Measurements from ENCODE around the gene ARID4B. TPM values are rescaled to one million over a fixed set of nuclear protein-coding genes. Genes with fewer than 3 reads are reported as not detected.
"Not testable (repeated sequence)": the region's sequence is repeated elsewhere in the genome, so short reads cannot be mapped to it uniquely, and the experiment has no call there.

ARID4B gene
- total RNA-seq, 1 experiment from 2014 or later = 28.3 TPM

- H3K27me3 ChIP-seq (replicated peaks) = no peaks in the 10 kb centered on the region
- H3K4me3 ChIP-seq = no peak overlapping the region
- peak overlapping the region; percentile 50 for H3K27ac ChIP-seq
- peak in 1 of 2 experiments; percentile 70 for DNase-seq (ENCODE audit: low read depth in 1 of 2, low spot score in 2 of 2)
- H3K9me3 ChIP-seq (replicated peaks) = no peaks in the 10 kb centered on the region
- no peaks in the 10 kb centered on the region for H3K36me3 ChIP-seq
- peaks cover 36% of the 10 kb centered on the region for H3K4me1 ChIP-seq (replicated peaks)
Observed at GRCh38 chr1:235297579-235297978, 30.4 kb downstream of the ARID4B start.

- H3K4me1 ChIP-seq (replicated peaks) = peaks cover 36% of the 10 kb centered on the region
- no peak overlapping the region for H3K4me3 ChIP-seq
- DNase-seq (ENCODE audit: low read depth in 1 of 2, low spot score in 2 of 2) = no peak
- no peaks in the 10 kb centered on the region for H3K27me3 ChIP-seq (replicated peaks)
- H3K9me3 ChIP-seq (replicated peaks) = no peaks in the 10 kb centered on the region
- peak overlapping the region; percentile 50; the same call in 1 of the 2 replicates for H3K27ac ChIP-seq
- no peaks in the 10 kb centered on the region for H3K36me3 ChIP-seq
Observed at GRCh38 chr1:235296729-235297128, 31.2 kb downstream of the ARID4B start.

GRCh38 chr1:235295902-235296350 lies 32.1 kb downstream of the ARID4B start:
- H3K4me3 ChIP-seq = no peak overlapping the region
- no peak overlapping the region for H3K27ac ChIP-seq
- no peak for DNase-seq (ENCODE audit: low read depth in 1 of 2, low spot score in 2 of 2)
- peaks cover 36% of the 10 kb centered on the region for H3K4me1 ChIP-seq (replicated peaks)
- no peaks in the 10 kb centered on the region for H3K27me3 ChIP-seq (replicated peaks)
- H3K36me3 ChIP-seq = no peaks in the 10 kb centered on the region
- H3K9me3 ChIP-seq (replicated peaks) = no peaks in the 10 kb centered on the region

GRCh38 chr1:235293322-235293942 lies 34.5 kb downstream of the ARID4B start:
- H3K4me3 ChIP-seq = no peak overlapping the region
- H3K27ac ChIP-seq = no peak overlapping the region
- no peaks in the 10 kb centered on the region for H3K36me3 ChIP-seq
- no peaks in the 10 kb centered on the region for H3K9me3 ChIP-seq (replicated peaks)
- H3K27me3 ChIP-seq (replicated peaks) = no peaks in the 10 kb centered on the region
- peaks cover 20% of the 10 kb centered on the region for H3K4me1 ChIP-seq (replicated peaks)
- no peak for DNase-seq (ENCODE audit: low read depth in 1 of 2, low spot score in 2 of 2)

- Histone ChIP-seq H3K4me1 (replicated peaks) (peaks cover 16% of the 10 kb centered on the region), H3K27ac (no peak overlapping the region), H3K36me3 (no peaks in the 10 kb centered on the region), H3K27me3 (replicated peaks) (no peaks in the 10 kb centered on the region), H3K9me3 (replicated peaks) (no peaks in the 10 kb centered on the region), H3K4me3 (no peak overlapping the region)
- DNase-seq (ENCODE audit: low read depth in 1 of 2, low spot score in 2 of 2) = no peak
Observed at GRCh38 chr1:235292790-235293189, 35.2 kb downstream of the ARID4B start.

GRCh38 chr1:235291599-235292091 lies 36.3 kb downstream of the ARID4B start:
- no peak for DNase-seq (ENCODE audit: low read depth in 1 of 2, low spot score in 2 of 2)
- no peaks in the 10 kb centered on the region for H3K27me3 ChIP-seq (replicated peaks)
- no peak overlapping the region for H3K4me3 ChIP-seq
- H3K27ac ChIP-seq = no peak overlapping the region
- H3K9me3 ChIP-seq (replicated peaks) = no peaks in the 10 kb centered on the region
- H3K4me1 ChIP-seq (replicated peaks) = peaks cover 6% of the 10 kb centered on the region
- no peaks in the 10 kb centered on the region for H3K36me3 ChIP-seq

- Histone ChIP-seq H3K4me1 (replicated peaks) (peaks cover 2% of the 10 kb centered on the region), H3K27me3 (replicated peaks) (no peaks in the 10 kb centered on the region), H3K4me3 (no peak overlapping the region), H3K27ac (no peak overlapping the region), H3K36me3 (no peaks in the 10 kb centered on the region), H3K9me3 (replicated peaks) (no peaks in the 10 kb centered on the region)
- no peak for DNase-seq (ENCODE audit: low read depth in 1 of 2, low spot score in 2 of 2)
Observed at GRCh38 chr1:235290740-235291502, 37.1 kb downstream of the ARID4B start.

GRCh38 chr1:235289859-235290739 lies 37.9 kb downstream of the ARID4B start:
- Histone ChIP-seq H3K36me3 (no peaks in the 10 kb centered on the region), H3K27ac (no peak overlapping the region), H3K27me3 (replicated peaks) (no peaks in the 10 kb centered on the region), H3K9me3 (replicated peaks) (no peaks in the 10 kb centered on the region), H3K4me1 (replicated peaks) (no peaks in the 10 kb centered on the region), H3K4me3 (no peak overlapping the region)
- DNase-seq (ENCODE audit: low read depth in 1 of 2, low spot score in 2 of 2) = no peak

- Histone ChIP-seq H3K4me1 (replicated peaks) (no peaks in the 10 kb centered on the region), H3K36me3 (no peaks in the 10 kb centered on the region), H3K4me3 (no peak overlapping the region), H3K27ac (no peak overlapping the region), H3K9me3 (replicated peaks) (no peaks in the 10 kb centered on the region), H3K27me3 (replicated peaks) (no peaks in the 10 kb centered on the region)
- no peak for DNase-seq (ENCODE audit: low read depth in 1 of 2, low spot score in 2 of 2)
Observed at GRCh38 chr1:235287208-235287882, 40.6 kb downstream of the ARID4B start.

GRCh38 chr1:235286667-235287066 lies 41.3 kb downstream of the ARID4B start:
- no peak for DNase-seq (ENCODE audit: low read depth in 1 of 2, low spot score in 2 of 2)

GRCh38 chr1:235284231-235284769 lies 43.7 kb downstream of the ARID4B start:
- DNase-seq (ENCODE audit: low read depth in 1 of 2, low spot score in 2 of 2) = no peak
- Histone ChIP-seq H3K27me3 (replicated peaks) (no peaks in the 10 kb centered on the region), H3K4me1 (replicated peaks) (no peaks in the 10 kb centered on the region), H3K9me3 (replicated peaks) (no peaks in the 10 kb centered on the region), H3K36me3 (no peaks in the 10 kb centered on the region), H3K4me3 (no peak overlapping the region), H3K27ac (no peak overlapping the region)

More at GRCh38 chr1:235286667-235287066, 41.3 kb downstream of the ARID4B start:
- H3K9me3 ChIP-seq (replicated peaks) = no peaks in the 10 kb centered on the region
- no peaks in the 10 kb centered on the region for H3K36me3 ChIP-seq
- no peaks in the 10 kb centered on the region for H3K27me3 ChIP-seq (replicated peaks)
- H3K27ac ChIP-seq = no peak overlapping the region
- H3K4me3 ChIP-seq = no peak overlapping the region
- no peaks in the 10 kb centered on the region for H3K4me1 ChIP-seq (replicated peaks)

- not testable (repeated sequence) for H3K4me1 ChIP-seq (replicated peaks); H3K9me3 ChIP-seq (replicated peaks); DNase-seq (ENCODE audit: low read depth in 1 of 2, low spot score in 2 of 2); H3K27me3 ChIP-seq (replicated peaks); H3K4me3 ChIP-seq; H3K36me3 ChIP-seq; H3K27ac ChIP-seq
Observed at GRCh38 chr1:235283636-235284035, 44.3 kb downstream of the ARID4B start.

GRCh38 chr1:235280467-235280866 lies 47.5 kb downstream of the ARID4B start:
- Histone ChIP-seq H3K9me3 (replicated peaks) (no peaks in the 10 kb centered on the region), H3K4me3 (no peak overlapping the region), H3K27me3 (replicated peaks) (no peaks in the 10 kb centered on the region; the same call in 1 of the 2 replicates), H3K27ac (no peak overlapping the region), H3K4me1 (replicated peaks) (no peaks in the 10 kb centered on the region), H3K36me3 (no peaks in the 10 kb centered on the region)
- no peak for DNase-seq (ENCODE audit: low read depth in 1 of 2, low spot score in 2 of 2)
